Gastroesophageal sphincter (tissue), 4 donors: ENCODE data around the gene DLK2. TPM values are rescaled to one million over a fixed set of nuclear protein-coding genes. Genes with fewer than 3 reads are reported as not detected.
"Not testable (repeated sequence)": the region's sequence is repeated elsewhere in the genome, so short reads cannot be mapped to it uniquely, and the experiment has no call there.

Source experiments
- ATAC-seq: fragments of 150-250 bp; one replicate; pipeline ENCODE4 v1.9.1; 2016; ENCODE audit warnings: mild to moderate bottlenecking, moderate library complexity
- H3K27ac ChIP-seq, 4 donors: fragments of 200-600 bp; sonication (generic) in 3 of 4; 1 replicate in 3 of 4; 2 replicates in 1 of 4; pipeline ENCODE4 v1.5.1; 2016 to 2019
- H3K27me3 ChIP-seq: fragments of 200-600 bp; sonication (generic); one replicate; pipeline ENCODE4 v1.5.1; 2019
- H3K36me3 ChIP-seq, 2 donors: fragments of 200-600 bp; sonication (generic); one replicate each; pipeline ENCODE4 v1.5.1; 2019; ENCODE audit warnings: control low read depth in 1 of 2
- H3K4me1 ChIP-seq, 3 donors: fragments of 200-600 bp; sonication (generic); 1 replicate in 2 of 3; 2 replicates in 1 of 3; pipeline ENCODE4 v1.5.1; 2016 to 2019; ENCODE audit warnings: control low read depth in 2 of 3
- H3K4me3 ChIP-seq, 2 donors: fragments of 200-600 bp; sonication (generic); one replicate each; pipeline ENCODE4 v1.5.1; 2019; ENCODE audit warnings: mild to moderate bottlenecking in 1 of 2, moderate library complexity in 1 of 2
- H3K9me3 ChIP-seq, 3 donors: fragments of 200-600 bp; sonication (generic); one replicate each; pipeline ENCODE4 v1.5.1; 2017 to 2019; ENCODE audit warnings: control low read depth in 2 of 3
- EP300 ChIP-seq: sonication (generic); formaldehyde crosslinking; IDR thresholded peaks from one replicate; pipeline ENCODE4 v1.6.1; 2017; ENCODE audit warnings: antibody characterized with exemption, mild to moderate bottlenecking
- POLR2A ChIP-seq, 2 donors: fragments of 450-650 bp; IDR thresholded peaks; one replicate each; pipeline ENCODE4 v1.6.1; 2017; ENCODE audit warnings: antibody characterized with exemption in 2 of 2, mild to moderate bottlenecking in 2 of 2, moderate library complexity in 1 of 2
- POLR2AphosphoS5 ChIP-seq: sonication (generic); formaldehyde crosslinking; IDR thresholded peaks from one replicate; pipeline ENCODE4 v1.6.1; 2017; ENCODE audit warnings: antibody characterized with exemption
- WGBS, 2 donors: methylation state at CpG; one replicate each; pipeline ENCODE4 v1.1.5; 2018; ENCODE audit warnings: low coverage in 1 of 2; 5-methylcytosine and 5-hydroxymethylcytosine counted together
- total RNA-seq, 4 donors: library from RNA; depleted of rRNA; stranded (reverse); fragments of >200 nt; gene quantifications; one replicate each; pipeline ENCODE4 v1.1.0, GENCODE V29; 2016
- TF ChIP-seq, protein P1 (sequence below), 4 experiments: fragments of 200-600 bp in 2 of 4; fragments of 450-650 bp in 2 of 4; sonication (generic) in 1 of 4; IDR thresholded peaks; one replicate each; pipeline ENCODE4 v1.5.1; 2017 to 2019; ENCODE audit warnings: antibody characterized with exemption in 4 of 4, mild to moderate bottlenecking in 2 of 4, moderate library complexity in 2 of 4

Gene DLK2
- total RNA-seq, 4 donors from 2014 or later: 0.54 TPM; not detected in 3

DNA sequence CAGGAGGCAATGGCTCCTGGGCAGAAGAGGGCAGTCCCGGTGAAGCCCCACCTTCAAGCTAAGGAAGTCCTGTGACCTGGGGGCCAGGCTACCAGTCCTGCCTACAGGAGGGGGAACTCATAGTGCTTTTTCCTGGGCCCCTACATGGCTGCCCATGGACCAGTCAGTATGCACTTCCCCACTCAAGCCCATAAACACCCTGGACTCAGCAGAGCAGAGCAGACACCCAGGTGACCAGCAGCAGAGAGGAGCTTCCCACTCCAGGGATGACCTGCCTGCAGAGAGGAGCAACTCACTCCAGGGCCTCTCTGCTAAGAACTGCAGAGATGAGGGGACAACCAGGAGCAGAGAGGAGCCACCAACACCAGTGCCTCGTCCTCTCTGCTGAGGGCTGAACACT, 42.3 kb downstream of the DLK2 start:
- H3K4me1 ChIP-seq: no peaks in the 10 kb centered on the region
- no peaks in the 10 kb centered on the region for H3K9me3 ChIP-seq
- no peak overlapping the region for H3K4me3 ChIP-seq
- ATAC-seq: no peak
- no peaks in the 10 kb centered on the region for H3K36me3 ChIP-seq
- H3K27me3 ChIP-seq: peaks cover 18% of the 10 kb centered on the region
- WGBS, 2 donors: no CpG with 5 or more reads among the region's 2 CpGs
- H3K27ac ChIP-seq: no peak overlapping the region
- TF ChIP-seq POLR2A (IDR thresholded peaks at IDR 0.05) (no peak), POLR2AphosphoS5 (no peak)

DNA sequence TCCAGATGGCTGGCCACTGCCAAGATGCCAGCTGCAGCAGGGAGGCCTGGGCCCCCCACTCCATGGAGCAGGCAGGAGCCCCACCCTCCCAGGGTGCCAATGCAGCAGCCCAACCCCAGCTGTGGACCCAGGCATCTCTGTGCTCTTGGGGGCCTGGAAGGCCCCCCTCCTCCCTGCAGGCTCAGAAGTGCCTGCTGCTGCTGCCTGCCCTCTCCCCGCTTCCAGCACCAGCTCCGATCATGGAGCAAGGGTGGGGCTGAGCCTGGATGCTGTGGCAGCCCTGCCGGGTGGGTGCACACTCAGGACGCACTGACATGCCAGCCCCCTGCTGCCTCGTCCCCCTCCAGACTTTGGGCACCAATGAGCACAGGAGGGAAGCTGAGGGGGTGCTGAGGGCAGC, 42.8 kb downstream of the DLK2 start:
- Histone ChIP-seq H3K27me3 (peaks cover 21% of the 10 kb centered on the region), H3K36me3 (no peaks in the 10 kb centered on the region), H3K9me3 (no peaks in the 10 kb centered on the region), H3K27ac (no peak overlapping the region), H3K4me1 (no peaks in the 10 kb centered on the region), H3K4me3 (no peak overlapping the region)
- ATAC-seq: no peak
- no CpG with 5 or more reads among the region's 5 CpGs for WGBS, 2 donors
- TF ChIP-seq EP300 (no peak), POLR2AphosphoS5 (no peak), POLR2A (IDR thresholded peaks at IDR 0.05) (no peak)
- TF ChIP-seq, protein P1, sequence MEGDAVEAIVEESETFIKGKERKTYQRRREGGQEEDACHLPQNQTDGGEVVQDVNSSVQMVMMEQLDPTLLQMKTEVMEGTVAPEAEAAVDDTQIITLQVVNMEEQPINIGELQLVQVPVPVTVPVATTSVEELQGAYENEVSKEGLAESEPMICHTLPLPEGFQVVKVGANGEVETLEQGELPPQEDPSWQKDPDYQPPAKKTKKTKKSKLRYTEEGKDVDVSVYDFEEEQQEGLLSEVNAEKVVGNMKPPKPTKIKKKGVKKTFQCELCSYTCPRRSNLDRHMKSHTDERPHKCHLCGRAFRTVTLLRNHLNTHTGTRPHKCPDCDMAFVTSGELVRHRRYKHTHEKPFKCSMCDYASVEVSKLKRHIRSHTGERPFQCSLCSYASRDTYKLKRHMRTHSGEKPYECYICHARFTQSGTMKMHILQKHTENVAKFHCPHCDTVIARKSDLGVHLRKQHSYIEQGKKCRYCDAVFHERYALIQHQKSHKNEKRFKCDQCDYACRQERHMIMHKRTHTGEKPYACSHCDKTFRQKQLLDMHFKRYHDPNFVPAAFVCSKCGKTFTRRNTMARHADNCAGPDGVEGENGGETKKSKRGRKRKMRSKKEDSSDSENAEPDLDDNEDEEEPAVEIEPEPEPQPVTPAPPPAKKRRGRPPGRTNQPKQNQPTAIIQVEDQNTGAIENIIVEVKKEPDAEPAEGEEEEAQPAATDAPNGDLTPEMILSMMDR (IDR thresholded peaks at IDR 0.05): no peak

DNA sequence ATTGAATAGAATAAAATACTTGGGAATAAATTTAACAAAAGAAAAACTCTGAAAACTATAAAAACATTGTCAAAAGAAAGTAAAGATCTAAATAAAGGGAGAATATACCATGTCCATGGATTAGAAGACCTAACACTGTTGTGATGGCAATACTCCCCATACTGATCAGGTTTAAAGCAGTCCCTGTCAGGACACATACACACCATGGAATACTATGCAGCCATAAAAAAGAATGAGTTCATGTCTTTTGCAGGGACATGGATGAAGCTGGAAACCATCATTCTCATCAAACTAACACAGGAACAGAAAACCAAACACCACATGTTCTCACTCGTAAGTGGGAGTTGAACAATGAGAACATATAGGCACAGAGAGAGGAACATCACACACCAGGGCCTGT, 44.6 kb downstream of the DLK2 start:
- H3K9me3 ChIP-seq, H3K27ac ChIP-seq, H3K4me3 ChIP-seq, ATAC-seq, H3K36me3 ChIP-seq, H3K4me1 ChIP-seq: not testable (repeated sequence)
- WGBS, 2 donors: 67 to 82% methylated on average over 1 of the region's 1 CpG
- H3K27me3 ChIP-seq: peaks cover 28% of the 10 kb centered on the region

DNA sequence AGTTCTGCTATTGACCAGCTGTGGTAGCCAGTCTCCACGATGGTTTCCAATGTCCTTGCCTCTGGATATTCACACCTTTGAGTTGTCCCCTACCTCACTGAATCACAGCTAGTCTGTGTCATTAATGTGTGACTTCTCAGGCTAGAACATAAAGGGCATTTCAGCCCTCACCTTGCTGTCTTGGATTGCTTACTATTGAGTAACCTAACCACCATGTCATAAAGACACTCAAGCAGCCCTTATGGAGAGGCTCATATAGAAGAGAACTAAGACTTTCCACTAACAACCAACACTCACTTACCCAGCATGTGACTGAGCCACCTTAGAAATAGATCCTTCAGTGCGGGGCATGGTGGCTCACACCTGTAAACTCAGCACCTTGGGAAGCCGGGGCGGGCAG, 47.1 kb downstream of the DLK2 start:
- Histone ChIP-seq H3K4me1 (no peaks in the 10 kb centered on the region), H3K36me3 (no peaks in the 10 kb centered on the region), H3K9me3 (no peaks in the 10 kb centered on the region), H3K27ac (no peak overlapping the region), H3K4me3 (no peak overlapping the region), H3K27me3 (peaks cover 34% of the 10 kb centered on the region)
- WGBS, 2 donors: 92 to 95% methylated on average over 2 to 3 of the region's 4 CpGs
- ATAC-seq: no peak
- TF ChIP-seq EP300 (no peak), POLR2AphosphoS5 (no peak), POLR2A (IDR thresholded peaks at IDR 0.05) (no peak)
- TF ChIP-seq, protein P1 (IDR thresholded peaks at IDR 0.05): no peak

DNA sequence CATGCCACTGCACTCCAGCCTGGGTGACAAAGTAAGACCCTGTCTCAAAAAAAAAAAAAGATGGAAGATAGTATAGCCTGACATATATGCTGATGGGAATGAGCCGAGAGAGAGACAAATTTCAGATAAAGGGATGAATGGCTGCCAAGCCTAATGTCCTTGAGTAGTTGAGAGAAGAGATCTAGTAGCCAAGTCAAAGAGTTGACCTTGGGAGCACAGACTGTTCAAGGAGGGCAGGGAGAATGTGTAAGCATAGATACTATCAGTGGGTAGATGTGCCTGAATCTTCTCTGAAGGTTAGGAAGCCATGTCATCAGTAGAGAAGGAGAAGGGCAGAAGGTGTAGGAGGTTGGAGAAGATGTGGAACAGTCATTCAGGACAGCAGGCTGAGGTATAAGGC, 48.1 kb downstream of the DLK2 start:
- no peaks in the 10 kb centered on the region for H3K36me3 ChIP-seq
- TF ChIP-seq POLR2A (IDR thresholded peaks at IDR 0.05): no peak
- no peak for TF ChIP-seq EP300
- TF ChIP-seq POLR2AphosphoS5: no peak
- TF ChIP-seq, protein P1 (IDR thresholded peaks at IDR 0.05): no peak
- H3K4me1 ChIP-seq: no peaks in the 10 kb centered on the region
- no peaks in the 10 kb centered on the region for H3K9me3 ChIP-seq
- H3K27me3 ChIP-seq: peaks cover 25% of the 10 kb centered on the region
- WGBS, 2 donors: 92 to 100% methylated on average over 1 of the region's 1 CpG
- H3K27ac ChIP-seq: no peak overlapping the region
- no peak for ATAC-seq
- H3K4me3 ChIP-seq: no peak overlapping the region

DNA sequence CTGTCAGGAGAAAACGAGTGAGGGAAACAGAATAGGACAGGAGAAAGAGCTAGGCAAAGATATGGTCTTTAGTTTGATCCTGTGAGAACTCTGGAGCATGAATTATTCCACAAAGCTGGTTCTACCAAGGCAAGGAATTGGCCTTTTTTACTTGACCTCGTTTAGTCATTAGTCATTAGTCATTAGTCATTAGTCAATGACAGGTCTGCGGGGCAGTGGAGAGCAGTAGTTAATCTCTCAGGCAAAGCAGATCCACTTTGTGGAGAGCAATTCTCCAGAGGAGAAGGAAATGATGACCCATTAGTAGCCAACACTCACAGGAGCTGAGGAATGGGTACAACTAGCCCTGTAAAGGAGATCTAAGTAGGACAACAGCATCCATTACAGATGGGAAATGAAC, 50.0 kb downstream of the DLK2 start:
- Histone ChIP-seq H3K36me3 (no peaks in the 10 kb centered on the region), H3K27ac (no peak overlapping the region), H3K4me3 (no peak overlapping the region), H3K27me3 (peaks cover 25% of the 10 kb centered on the region), H3K9me3 (no peaks in the 10 kb centered on the region), H3K4me1 (no peaks in the 10 kb centered on the region)
- 10 to 38% methylated on average over 3 of the region's 3 CpGs for WGBS, 2 donors
- no peak for ATAC-seq
- TF ChIP-seq POLR2A (IDR thresholded peaks at IDR 0.05) (no peak), POLR2AphosphoS5 (no peak), EP300 (no peak)
- TF ChIP-seq, protein P1 (IDR thresholded peaks at IDR 0.05): no peak
